Panc1 (cell line): ENCODE measurements around the gene GRSF1.

ENCODE experiments used
- CTCF ChIP-seq: fragments of 450-650 bp; IDR thresholded peaks from 2 replicates; pipeline ENCODE4 v1.5.1; 2017; ENCODE audit warnings: mild to moderate bottlenecking
- POLR2AphosphoS5 ChIP-seq: IDR thresholded peaks from 2 replicates; pipeline ENCODE4 v1.6.1; 2012; ENCODE audit warnings: mild to moderate bottlenecking, low read depth, low read length, moderate library complexity
- TCF7L2 ChIP-seq: IDR thresholded peaks from 2 replicates; pipeline ENCODE4 v1.6.1; 2011; ENCODE audit warnings: mild to moderate bottlenecking, low read depth, low read length, inconsistent platforms

DNA sequence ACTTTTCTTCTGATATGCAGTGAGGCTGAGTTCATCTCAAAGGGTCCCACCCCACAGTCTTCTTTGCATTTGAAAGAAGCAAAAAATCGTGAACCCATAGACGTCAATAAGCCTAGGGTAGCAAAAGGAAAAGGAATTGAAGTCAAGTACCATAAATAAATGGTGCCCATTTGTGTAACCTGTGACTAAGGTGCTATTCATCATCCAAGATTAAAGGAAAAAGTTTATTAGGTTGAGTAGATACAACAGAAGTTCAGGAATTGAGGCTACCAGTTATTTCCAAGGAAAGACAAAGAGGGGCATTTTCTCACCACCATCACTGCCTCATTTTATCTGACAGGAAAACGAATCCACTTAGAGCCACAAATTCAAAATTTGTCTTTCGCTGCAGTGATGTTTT, 18.8 kb upstream of the GRSF1 start:
- no peak for TF ChIP-seq CTCF
- no peak for TF ChIP-seq POLR2AphosphoS5
- TF ChIP-seq TCF7L2 = no peak
